Fibroblast of mammary gland (primary cell): Measurements from ENCODE around the gene ZNF500.
"Not testable (repeated sequence)": the region's sequence is repeated elsewhere in the genome, so short reads cannot be mapped to it uniquely, and the experiment has no call there.

Experiments used
- DNase-seq: peaks from one replicate; pipeline ENCODE4 v3.0.0-alpha.2; 2010; ENCODE audit warnings: low read depth
- H3K4me3 ChIP-seq: 2 replicates; pipeline ENCODE4 v1.5.1; 2011; ENCODE audit warnings: low read depth, mild to moderate bottlenecking, low read length, moderate library complexity; ENCODE audit not compliant: control insufficient read depth
- TF ChIP-seq, protein P1 (sequence below): conservative IDR thresholded peaks from 2 replicates; pipeline ENCODE4 v1.5.1; 2011; ENCODE audit warnings: low read depth, low read length, inconsistent platforms; ENCODE audit not compliant: control insufficient read depth, insufficient read depth

The ZNF500 gene

DNA sequence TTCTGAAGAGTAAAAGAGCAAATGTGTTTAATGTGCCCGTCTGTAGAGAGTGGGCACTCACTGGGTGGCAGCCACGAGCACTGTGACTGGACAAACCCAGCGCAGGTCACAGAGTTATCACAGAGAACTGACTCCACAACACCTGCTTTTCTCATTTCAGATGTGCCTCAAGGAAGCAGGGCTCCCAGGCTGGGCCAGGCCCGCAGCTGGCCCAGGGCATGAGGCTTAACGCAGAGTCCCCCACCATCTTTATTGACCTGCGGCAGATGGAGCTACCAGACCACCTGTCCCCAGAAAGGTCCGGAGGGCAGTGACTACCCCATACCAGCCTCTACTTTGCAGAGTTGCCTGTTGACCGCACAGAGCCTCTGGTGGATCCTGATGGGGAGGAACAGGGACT lies 20.7 kb downstream of the ZNF500 start:
- H3K4me3 ChIP-seq = no peak overlapping the region
- TF ChIP-seq, protein P1, sequence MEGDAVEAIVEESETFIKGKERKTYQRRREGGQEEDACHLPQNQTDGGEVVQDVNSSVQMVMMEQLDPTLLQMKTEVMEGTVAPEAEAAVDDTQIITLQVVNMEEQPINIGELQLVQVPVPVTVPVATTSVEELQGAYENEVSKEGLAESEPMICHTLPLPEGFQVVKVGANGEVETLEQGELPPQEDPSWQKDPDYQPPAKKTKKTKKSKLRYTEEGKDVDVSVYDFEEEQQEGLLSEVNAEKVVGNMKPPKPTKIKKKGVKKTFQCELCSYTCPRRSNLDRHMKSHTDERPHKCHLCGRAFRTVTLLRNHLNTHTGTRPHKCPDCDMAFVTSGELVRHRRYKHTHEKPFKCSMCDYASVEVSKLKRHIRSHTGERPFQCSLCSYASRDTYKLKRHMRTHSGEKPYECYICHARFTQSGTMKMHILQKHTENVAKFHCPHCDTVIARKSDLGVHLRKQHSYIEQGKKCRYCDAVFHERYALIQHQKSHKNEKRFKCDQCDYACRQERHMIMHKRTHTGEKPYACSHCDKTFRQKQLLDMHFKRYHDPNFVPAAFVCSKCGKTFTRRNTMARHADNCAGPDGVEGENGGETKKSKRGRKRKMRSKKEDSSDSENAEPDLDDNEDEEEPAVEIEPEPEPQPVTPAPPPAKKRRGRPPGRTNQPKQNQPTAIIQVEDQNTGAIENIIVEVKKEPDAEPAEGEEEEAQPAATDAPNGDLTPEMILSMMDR = no peak
- no peak for DNase-seq

DNA sequence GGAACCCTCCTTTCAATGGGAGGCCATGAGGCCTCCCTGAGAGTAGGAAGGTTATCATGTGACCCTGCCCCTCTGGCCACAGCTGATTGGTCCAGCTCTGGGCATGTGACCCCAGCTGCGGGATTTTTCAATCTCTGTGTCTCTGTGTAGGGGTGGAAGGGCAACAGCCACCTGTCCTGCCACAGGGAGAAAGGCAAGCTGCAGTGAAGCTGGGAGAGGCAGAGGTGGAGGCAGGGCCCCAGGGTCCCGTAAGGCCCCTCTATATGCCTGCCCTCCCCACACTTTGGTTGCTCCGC lies 21.7 kb downstream of the ZNF500 start:
- no peak overlapping the region for H3K4me3 ChIP-seq
- DNase-seq = no peak
- TF ChIP-seq, protein P1 = no peak

DNA sequence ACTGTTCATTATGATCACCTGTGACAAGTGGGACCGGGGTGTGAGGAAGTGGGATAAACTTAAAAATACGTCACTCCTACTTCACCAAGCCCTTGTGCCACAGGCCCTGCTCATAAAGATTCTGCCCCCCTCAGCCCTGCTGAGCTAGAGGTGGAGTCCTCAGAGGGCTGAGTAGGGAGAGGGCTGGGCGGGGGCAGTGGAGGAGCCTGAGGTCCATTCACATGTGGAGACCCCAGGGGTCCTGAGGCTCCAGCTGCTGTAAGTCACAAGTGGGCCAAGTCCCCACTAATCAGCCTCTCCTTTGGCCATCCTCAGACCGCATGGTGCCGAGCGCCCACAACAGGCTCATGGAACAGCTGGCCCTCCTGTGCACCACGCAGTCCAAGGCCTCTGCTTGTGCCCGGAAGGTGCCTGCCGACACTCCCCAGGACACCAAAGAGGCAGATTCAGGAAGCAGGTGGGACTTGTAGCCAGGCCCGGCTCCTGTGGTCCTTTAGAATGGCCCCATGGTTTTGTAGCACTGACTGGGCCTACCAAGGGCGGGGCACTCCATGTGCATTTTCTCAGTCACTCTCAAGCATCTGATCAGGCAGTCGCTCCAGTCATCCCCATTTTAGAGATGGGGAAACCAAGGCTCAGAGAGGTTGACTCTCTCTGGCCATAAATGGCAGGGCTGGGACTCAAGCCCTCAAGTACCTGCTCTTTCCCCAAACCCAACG lies 22.2 kb downstream of the ZNF500 start:
- no peak for DNase-seq
- TF ChIP-seq, protein P1 = no peak
- no peak overlapping the region for H3K4me3 ChIP-seq

DNA sequence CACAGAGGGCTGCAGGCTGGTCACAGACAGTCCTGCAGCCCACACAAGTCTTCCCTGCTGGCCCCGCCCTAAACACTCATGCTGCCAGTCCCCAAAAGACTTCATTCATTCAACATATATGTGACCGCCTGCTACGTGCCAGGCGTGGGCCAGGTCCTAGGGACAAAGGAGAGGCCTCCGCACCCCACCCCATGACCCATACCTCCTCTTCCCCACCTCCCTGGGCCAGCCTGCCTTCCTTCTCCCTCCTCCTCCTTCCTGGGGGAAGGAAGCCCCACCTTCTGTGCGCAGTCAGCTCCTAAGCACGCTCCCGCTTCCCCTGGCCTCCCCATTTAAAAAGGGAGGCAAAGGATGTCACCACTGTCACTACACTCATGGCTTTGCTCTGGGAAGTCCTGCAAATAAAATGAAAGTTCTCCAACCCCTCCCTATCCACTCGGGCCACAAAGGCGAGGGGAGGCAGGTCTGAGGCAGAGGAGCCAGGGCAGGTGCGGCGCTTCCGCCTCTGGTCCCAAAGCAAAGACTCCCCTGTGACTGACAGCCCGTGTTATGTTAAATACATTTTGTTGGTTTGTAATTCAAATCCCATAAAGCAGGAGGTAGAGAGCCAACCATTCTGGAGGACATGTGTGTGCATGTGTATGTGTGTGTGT lies 23.6 kb downstream of the ZNF500 start:
- H3K4me3 ChIP-seq = no peak overlapping the region
- DNase-seq = no peak
- TF ChIP-seq, protein P1 = no peak

DNA sequence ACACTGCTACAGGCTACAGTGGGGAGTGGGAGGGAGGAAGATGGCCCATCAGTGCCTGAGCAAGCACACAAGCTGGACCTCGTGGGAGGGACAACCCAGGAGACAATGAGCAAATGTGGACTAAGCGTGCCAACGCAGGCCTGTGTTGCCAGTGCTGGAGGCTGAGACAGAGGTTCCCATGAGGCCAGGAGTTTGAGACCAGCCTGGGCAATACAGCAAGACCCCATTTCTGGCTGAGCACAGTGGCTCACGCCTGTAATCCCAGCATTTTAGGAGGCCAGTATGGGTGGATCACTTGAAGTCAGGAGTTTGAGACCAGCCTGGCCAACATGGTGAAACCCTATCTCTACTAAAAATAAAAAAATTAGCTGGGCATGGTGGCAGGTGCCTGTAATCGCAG lies 28.6 kb downstream of the ZNF500 start:
- DNase-seq, H3K4me3 ChIP-seq: not testable (repeated sequence)

DNA sequence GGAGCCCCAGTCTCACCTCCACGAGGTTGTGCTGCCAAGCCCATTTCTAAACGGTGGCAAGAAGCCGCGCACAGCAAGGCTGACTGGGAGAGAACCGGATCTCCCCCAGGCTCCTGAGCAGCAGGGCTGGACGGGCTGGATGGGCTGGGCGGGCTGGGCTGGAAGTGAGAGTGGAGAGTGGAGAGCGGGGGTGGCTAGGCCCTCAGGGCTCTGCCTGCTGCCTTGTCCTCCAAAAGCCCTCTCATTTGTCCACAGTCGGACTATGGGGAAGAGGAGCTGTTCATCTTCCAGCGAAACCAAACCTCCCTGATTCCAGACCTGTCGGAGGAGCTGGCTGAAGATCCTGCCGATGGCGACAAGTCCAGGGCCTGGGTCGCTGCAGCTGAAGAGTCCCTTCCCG lies 29.4 kb downstream of the ZNF500 start:
- no peak for DNase-seq
- TF ChIP-seq, protein P1 = no peak

DNA sequence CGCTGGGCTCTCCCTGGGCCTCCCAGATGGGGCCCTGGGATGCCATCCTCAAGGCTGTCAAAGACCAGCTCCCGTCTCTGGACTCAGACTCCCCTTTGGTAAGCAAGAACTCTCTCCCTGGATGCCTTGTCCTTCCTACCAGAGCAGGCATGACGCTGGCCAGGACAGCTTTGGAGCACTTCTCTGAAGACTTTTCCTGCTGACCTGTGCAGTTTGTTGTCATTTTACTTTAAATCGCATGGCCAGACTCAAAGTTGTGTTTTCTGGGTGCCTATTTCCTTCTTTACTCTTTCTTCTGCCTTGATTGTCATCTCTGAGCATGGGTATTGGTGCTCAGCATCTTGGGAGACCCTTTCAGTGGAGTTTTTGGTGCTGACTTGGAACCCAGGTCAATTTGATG lies 30.4 kb downstream of the ZNF500 start:
- DNase-seq = no peak
- TF ChIP-seq, protein P1 = no peak
- H3K4me3 ChIP-seq = no peak overlapping the region

More for the DNA sequence above, 29.4 kb downstream of the ZNF500 start:
- H3K4me3 ChIP-seq = no peak overlapping the region
